ENCODE results near the gene MEOX1.
A peak's percentile ranks its signal among the peaks of the same experiment; 100 is the strongest.

The MEOX1 gene

GRCh38 chr17:43660816-43661493, 767 bp downstream of the MEOX1 start:
- Histone ChIP-seq H3K27ac (peak overlapping the region in 17 of 21 experiments; percentile 8 to 81 (median 59)), H3K4me3 (peak overlapping the region; percentile 13 to 33 (median 16))

DNA sequence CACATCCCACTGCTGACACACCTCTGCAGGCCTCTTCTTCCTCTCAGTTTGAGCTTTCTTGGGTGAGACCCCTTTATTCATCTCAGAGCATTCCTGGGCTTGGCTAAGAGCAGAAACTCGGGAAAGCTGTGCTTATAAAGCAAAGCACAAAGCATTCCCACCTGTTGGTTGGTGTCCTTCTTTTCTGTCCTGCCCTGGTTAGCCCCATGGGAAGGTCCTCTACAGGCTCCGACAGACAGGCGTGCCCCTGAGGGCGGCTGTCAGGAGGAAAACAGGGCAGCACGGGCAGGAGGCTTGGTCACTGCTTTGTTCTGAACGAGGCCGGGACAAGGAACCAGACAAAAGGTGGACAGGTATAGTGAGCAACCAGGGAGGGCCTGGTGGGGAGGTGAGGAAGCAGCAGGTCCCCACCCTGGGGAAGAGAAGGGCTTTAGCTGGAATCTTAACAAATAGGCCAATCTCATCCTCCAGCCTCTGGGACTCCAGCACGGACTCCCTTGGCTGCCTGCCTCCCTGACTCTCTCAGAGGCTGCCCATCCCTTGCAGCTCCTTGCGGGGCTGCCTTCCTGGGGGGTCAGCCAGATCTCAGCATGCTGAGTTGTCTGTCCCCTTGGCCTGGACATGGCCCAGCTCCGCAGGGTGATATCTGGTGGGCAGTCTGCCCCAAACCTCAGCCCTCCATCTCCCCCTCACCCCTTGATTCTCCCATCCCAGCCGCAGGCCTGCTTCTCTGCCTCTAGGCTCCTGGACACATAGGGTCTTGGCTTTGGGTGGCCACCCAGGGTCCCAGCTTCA, 1.7 kb downstream of the MEOX1 start:
- peak overlapping the region; percentile 13 to 33 (median 16) for H3K4me3 ChIP-seq
- H3K27ac ChIP-seq, result peak overlapping the region in 19 of 21 experiments; percentile 2 to 81 (median 52)

GRCh38 chr17:43658900-43659299, 2.8 kb downstream of the MEOX1 start:
- H3K4me3 ChIP-seq, result peak overlapping the region in 4 of 7 experiments; percentile 4 to 33 (median 16)
- H3K27ac ChIP-seq, result peak overlapping the region in 15 of 21 experiments; percentile 4 to 81 (median 40)

DNA sequence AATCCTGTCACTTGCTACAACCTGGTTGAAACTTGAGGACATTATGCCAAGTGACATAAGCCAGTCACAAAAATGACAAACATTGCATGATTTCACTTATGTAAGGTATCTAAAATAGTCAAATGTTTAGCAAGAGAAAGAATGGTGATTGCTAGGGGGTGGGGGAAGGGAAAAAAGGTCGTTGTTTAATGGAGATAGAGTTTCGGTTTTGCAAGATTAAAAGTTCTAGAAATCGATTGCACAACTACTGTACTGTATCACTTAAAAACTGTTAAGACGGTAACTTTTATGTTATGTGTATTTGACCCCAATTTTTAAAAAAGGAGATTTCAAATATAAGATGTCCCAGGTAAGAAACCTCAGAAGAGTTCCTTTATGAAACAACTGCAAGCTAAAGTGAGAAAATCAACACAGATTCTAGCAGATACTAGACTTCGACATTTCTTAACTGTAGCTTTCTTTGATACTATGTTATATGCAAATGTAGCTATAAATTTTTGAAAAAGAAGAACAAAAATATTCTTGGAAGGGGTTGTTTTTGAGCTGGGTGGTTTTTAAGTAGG, 5.9 kb downstream of the MEOX1 start:
- H3K27ac ChIP-seq, result peak overlapping the region in 19 of 21 experiments; percentile 4 to 85 (median 70)
- H3K4me3 ChIP-seq, result no peak overlapping the region

GRCh38 chr17:43652124-43652480, 9.6 kb downstream of the MEOX1 start:
- Histone ChIP-seq H3K4me3 (no peak overlapping the region), H3K27ac (no peak overlapping the region)

- H3K27ac ChIP-seq, result no peak overlapping the region
- no peak overlapping the region for H3K4me3 ChIP-seq
Measured at GRCh38 chr17:43650471-43650870, 11.3 kb downstream of the MEOX1 start.

DNA sequence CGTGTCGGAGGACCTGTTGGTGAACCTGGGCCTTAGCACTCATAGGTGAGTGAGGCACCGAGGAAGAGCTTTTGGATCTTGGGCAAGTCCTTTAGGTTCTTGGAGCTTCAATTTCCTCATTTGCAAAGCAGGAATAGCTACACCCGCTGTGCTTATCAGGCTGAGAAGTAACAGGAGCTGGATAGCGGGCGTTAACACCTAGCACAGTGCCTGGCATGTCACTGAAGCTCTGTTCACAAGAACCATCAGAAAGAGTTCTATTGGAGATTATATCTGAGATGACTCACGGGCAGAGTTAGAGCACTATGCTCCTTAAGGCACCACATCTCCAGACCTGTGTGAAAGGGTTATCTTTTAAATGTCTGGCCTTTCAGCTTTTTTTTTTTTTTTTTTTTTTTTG, 12.8 kb downstream of the MEOX1 start:
- Histone ChIP-seq H3K4me3 (no peak overlapping the region), H3K27ac (peak overlapping the region in 2 of 21 experiments; percentile 31 to 60)

- Histone ChIP-seq H3K4me3 (peak overlapping the region; percentile 26 to 49 (median 37)), H3K27ac (peak overlapping the region; percentile 40 to 97 (median 84))
Measured at GRCh38 chr17:43645765-43646481, 15.8 kb downstream of the MEOX1 start.

DNA sequence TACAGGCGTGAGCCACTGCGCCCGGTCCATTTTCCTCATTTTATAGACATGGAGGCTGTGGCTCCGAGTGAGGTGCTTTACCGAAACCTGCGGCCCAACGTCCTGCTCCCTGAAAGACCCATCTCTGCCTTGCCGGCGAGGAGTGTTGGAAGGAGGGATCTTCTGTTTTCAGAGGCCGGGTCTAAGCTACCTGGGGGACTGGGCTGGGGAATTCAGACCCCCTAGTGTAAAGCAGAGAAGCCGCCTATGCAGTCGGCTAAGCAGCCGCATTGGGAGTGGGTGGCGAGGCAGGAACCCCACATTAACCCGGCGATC, 16.3 kb downstream of the MEOX1 start:
- peak overlapping the region in 5 of 7 experiments; percentile 33 to 49 (median 42) for H3K4me3 ChIP-seq

GRCh38 chr17:43644081-43644480, 17.6 kb downstream of the MEOX1 start:
- H3K4me3 ChIP-seq, result no peak overlapping the region
- peak overlapping the region in 1 of 21 experiments; percentile 46 for H3K27ac ChIP-seq

More for the DNA sequence above, 16.3 kb downstream of the MEOX1 start:
- peak overlapping the region in 19 of 21 experiments; percentile 40 to 97 (median 85) for H3K27ac ChIP-seq

DNA sequence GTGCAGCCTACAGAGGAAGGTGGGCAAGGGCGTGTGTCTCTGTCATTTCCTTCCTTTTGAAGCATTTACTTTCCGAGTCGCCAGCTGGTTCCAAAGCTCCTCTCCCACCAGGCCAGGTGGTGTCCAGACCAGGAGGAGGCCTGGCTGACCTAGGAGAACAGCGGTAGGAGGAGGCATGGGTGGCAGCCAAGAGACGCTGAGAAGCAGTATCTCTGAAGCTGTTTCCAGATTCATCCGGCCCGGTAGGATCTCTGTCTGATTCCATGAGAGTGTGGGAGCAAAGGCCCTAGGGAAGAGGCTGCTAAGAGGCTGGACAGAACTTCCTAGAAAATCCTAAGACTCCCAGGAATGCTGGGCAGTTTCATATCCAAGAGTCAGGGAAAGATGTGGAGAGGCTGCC, 20.3 kb downstream of the MEOX1 start:
- Histone ChIP-seq H3K27ac (peak overlapping the region in 1 of 21 experiments; percentile 14), H3K4me3 (no peak overlapping the region)

- peak overlapping the region in 1 of 21 experiments; percentile 14 for H3K27ac ChIP-seq
Measured at GRCh38 chr17:43640491-43641252, 21.1 kb downstream of the MEOX1 start.

GRCh38 chr17:43637563-43638323, 24.0 kb downstream of the MEOX1 start:
- Histone ChIP-seq H3K27ac (no peak overlapping the region), H3K4me3 (no peak overlapping the region)

More at GRCh38 chr17:43640491-43641252, 21.1 kb downstream of the MEOX1 start:
- no peak overlapping the region for H3K4me3 ChIP-seq

- Histone ChIP-seq H3K4me3 (no peak overlapping the region), H3K27ac (no peak overlapping the region)
Measured at GRCh38 chr17:43636426-43636825, 25.3 kb downstream of the MEOX1 start.

DNA sequence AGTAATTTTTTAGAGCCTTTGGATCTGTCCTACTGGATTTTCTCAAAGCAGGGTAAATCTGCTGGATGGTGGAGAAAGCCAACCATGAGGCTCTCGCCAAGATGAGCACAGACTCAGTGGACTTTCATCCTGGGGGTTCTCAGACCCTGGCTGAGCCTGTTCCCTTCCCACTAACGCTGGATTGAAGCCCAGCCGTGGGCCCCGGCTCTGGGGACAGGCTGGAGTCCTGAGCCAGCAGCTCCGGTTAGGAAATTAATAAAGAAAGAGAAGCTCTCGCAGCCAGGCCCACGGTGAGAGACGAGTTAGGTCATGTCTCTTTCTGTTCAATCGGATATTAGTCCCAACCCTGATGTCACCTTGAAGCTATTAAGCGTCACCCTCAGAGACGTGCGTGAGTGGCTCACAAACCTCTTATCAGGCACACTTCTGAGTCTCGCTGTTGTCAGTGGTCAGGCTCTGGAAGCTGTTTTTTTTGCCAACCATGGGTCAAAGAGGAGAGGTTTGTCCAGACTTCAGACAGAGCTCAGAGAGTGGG, 27.1 kb downstream of the MEOX1 start:
- H3K4me3 ChIP-seq, result no peak overlapping the region
- peak overlapping the region in 13 of 21 experiments; percentile 19 to 80 (median 55) for H3K27ac ChIP-seq

DNA sequence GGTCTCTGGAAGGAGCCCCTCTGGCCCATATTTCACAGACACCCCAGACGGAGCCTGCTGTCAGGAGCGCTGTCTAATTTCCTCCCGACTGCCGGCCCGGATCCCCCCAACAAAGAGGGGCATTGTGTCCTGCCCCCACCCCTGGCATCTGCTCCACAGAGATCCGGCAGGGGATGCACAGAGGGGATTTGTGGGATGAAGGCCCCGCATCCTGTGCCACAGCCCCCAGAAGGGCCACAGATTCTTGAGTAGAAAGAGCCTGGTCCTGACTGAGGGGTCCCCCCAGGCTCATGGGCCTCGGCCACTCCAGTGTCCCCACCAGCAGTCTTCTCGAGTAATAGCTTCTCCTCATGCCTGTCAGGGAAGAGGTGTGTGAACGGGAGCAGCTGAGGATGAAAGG, 29.5 kb downstream of the MEOX1 start:
- H3K4me3 ChIP-seq, result no peak overlapping the region
- no peak overlapping the region for H3K27ac ChIP-seq

DNA sequence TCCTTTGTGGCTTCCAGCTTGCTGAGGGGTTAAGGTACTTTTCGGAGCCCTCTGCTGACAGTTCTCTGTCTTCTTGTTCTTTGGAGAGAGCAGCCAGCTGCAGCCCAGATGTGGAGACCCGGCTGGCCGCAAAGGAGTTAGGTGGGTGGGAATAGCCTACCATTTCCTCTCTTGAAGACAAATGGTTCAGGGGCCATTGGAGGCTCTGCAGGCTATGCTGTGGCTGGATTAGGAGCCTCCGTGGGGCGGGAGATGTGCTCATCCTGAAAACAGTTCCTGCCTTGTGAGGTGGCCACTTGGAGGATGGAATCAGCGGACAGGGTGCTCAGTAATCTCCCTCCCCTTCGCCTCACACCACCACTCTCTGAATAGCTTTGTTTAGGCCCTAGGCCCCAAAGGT, 30.3 kb downstream of the MEOX1 start:
- H3K4me3 ChIP-seq, result no peak overlapping the region
- no peak overlapping the region for H3K27ac ChIP-seq

DNA sequence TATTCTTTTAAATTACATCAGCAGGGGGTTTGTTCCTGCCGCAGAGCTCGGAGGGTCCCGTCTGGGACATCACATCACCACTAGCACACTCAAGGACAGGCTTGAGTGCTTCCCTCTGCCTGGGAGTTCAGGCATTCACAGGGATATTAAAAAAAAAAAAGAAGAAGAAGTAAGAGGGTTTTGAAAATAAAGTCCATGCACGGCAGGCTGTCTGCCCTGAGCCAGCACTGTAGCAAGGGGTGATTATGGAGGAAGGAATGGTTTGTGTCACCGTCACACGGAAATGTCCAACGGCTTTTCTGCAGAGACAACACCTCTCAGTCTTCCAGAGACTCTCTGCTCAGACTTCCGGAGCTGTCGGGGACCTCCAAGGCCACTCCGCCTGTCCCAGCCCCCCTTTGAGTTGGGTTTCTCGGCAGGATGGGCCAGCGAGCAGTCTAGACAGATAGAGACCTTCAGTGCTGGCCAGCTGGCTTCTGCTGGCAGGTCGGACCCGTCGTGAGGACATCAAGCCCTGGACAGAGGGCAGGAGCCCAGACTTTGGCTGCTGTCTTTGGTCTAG, 33.6 kb downstream of the MEOX1 start:
- Histone ChIP-seq H3K27ac (no peak overlapping the region), H3K4me3 (no peak overlapping the region)
